ENCODE data around the gene PODXL2.

DNA sequence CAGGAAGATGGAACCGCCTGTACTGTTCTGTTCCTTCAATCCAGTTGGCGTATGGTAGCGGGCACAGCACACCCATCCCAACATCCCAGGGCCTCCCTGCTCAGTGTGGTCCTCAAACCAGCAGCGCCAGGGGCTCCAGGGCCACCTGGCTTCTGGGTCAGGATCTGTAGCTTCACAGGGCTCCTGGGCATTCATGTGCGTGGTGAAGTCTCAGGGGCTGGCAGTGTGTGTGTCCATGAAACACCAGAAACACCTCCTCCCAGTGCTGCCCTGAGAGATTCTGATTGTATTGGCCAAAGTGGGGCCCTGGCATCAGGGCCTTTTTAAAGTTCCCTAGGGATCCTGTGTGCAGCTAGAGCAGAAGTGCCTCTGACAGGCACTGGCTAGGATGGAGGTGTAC is 85.9 kb downstream of the PODXL2 start:
- TF ChIP-seq POLR2AphosphoS5 (IDR thresholded peaks at IDR 0.05) (no peak), POLR2A (IDR thresholded peaks at IDR 0.05) (no peak)
- TF ChIP-seq, protein P1, sequence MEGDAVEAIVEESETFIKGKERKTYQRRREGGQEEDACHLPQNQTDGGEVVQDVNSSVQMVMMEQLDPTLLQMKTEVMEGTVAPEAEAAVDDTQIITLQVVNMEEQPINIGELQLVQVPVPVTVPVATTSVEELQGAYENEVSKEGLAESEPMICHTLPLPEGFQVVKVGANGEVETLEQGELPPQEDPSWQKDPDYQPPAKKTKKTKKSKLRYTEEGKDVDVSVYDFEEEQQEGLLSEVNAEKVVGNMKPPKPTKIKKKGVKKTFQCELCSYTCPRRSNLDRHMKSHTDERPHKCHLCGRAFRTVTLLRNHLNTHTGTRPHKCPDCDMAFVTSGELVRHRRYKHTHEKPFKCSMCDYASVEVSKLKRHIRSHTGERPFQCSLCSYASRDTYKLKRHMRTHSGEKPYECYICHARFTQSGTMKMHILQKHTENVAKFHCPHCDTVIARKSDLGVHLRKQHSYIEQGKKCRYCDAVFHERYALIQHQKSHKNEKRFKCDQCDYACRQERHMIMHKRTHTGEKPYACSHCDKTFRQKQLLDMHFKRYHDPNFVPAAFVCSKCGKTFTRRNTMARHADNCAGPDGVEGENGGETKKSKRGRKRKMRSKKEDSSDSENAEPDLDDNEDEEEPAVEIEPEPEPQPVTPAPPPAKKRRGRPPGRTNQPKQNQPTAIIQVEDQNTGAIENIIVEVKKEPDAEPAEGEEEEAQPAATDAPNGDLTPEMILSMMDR (IDR thresholded peaks at IDR 0.05) = no peak

All from breast epithelium (tissue), 3 donors.